22Rv1 (cell line): ENCODE results near the gene WIPF1.

ENCODE experiments used
- CTCF ChIP-seq: fragments of 450-650 bp; IDR thresholded peaks from 2 replicates; pipeline ENCODE4 v1.5.1; 2017; ENCODE audit warnings: mild to moderate bottlenecking
- ZFX ChIP-seq: fragments of 450-650 bp; IDR thresholded peaks from 2 replicates; pipeline ENCODE4 v1.6.1; 2017; ENCODE audit warnings: antibody characterized with exemption, borderline replicate concordance

DNA sequence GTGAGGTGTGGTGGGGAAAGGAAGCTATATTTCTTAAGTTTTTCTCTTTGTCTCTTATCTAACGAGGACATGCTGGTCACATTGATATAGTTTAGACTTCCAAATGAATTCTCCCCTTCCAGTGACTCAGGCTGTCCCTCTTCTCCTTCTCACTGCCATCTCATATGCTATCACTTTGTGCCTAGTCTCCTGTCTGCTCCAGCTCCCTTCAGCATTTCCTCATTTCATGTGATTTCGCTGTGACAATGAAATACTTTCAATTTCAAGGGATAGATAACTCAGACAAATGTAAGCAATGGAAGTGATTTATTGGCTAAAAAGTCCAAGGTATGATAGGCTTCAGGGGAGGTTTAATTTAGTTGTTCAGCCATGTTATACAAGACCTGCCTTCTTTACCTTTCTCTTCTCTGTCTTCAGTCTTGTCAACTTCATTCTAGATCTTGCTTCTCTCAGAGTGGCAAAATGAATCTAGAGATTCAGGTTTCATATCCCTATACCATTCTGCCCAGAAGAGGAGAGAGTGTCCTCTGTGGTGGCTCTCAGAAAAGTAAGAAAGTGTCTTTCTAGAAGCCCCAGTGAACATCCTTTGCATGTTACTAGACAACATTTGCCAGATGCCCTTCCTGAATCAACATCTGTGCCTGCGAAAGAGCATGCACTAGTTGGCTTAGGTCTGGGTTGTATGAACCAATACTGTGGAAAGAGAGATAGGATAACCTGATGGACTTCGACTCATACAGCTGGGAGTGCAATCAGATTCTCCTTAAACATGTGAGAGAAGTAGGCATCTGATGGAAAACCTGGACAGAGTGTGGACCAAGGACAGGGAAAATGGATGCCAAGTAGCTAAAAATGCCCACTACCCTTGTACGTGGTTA lies 80.9 kb downstream of the WIPF1 start:
- TF ChIP-seq CTCF, result no peak
- no peak for TF ChIP-seq ZFX
